Measurements from ENCODE around the gene IL1RAP. TPM values are rescaled to one million over a fixed set of nuclear protein-coding genes. Genes with fewer than 3 reads are reported as not detected.
"Not testable (repeated sequence)": the region's sequence is repeated elsewhere in the genome, so short reads cannot be mapped to it uniquely, and the experiment has no call there.

Gene IL1RAP
- total and polyA plus RNA-seq, 2 experiments from 2014 or later, result 17.5 to 32.3 TPM

DNA sequence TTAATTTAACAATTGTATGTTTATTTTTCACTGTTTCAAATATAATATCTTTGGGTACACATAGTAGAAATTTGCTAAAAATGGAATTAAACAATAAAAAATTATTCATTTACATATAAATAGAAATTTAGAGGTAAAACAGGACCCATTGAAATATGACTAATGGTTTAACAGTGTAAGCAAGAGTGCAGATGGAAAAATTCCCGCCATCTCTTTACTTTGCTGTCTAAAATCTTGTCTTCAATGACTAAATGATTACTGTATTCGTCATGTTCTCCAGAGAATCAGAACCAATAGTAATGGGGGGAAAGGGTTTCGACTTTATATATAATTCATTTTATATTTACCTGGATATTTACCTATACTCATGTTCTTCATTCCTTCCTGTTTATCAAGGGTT is 163.1 kb downstream of the IL1RAP start:
- no peak overlapping the region for H3K9ac ChIP-seq
- H3K79me2 ChIP-seq (ENCODE audit: insufficient read depth), result no peaks in the 10 kb centered on the region
- H3K36me3 ChIP-seq (ENCODE audit: low read depth), result no peaks in the 10 kb centered on the region
- in situ Hi-C loops (cut with MboI), result no loop called here
- no peaks in the 10 kb centered on the region for H3K9me2 ChIP-seq (ENCODE audit: insufficient read depth)
- DNase-seq, result peak; percentile 8
- no peaks in the 10 kb centered on the region for H4K20me1 ChIP-seq (ENCODE audit: insufficient read depth)
- H3K27me3 ChIP-seq (replicated peaks; ENCODE audit: insufficient read depth), result no peaks in the 10 kb centered on the region
- no peak overlapping the region for H3K27ac ChIP-seq
- H3F3A ChIP-seq (ENCODE audit: insufficient read depth), result peaks cover 11% of the 10 kb centered on the region; the same call in 1 of the 2 replicates
- TF ChIP-seq EZH2 (IDR thresholded peaks at IDR 0.05; ENCODE audit: insufficient read depth, poor library complexity, severe bottlenecking), result no peak
- TF ChIP-seq EZH2phosphoT487 (IDR thresholded peaks at IDR 0.05; ENCODE audit: insufficient read depth, low read depth), result no peak
- no peak overlapping the region for H3K4me3 ChIP-seq
- H2AFZ ChIP-seq, result no peak overlapping the region
- WGBS, 2 experiments (ENCODE audit: low coverage in 1 of 2, low lambda C conversion rate in 2 of 2, missing lambda C conversion rate in 2 of 2), result 85 to 94% methylated on average over 3 of the region's 3 CpGs
- H3K4me2 ChIP-seq (ENCODE audit: unreplicated experiment), result no peak overlapping the region
- H3K9me3 ChIP-seq (ENCODE audit: low read depth), result no peaks in the 10 kb centered on the region
- H3K4me1 ChIP-seq (ENCODE audit: insufficient read depth), result peaks cover 12% of the 10 kb centered on the region

DNA sequence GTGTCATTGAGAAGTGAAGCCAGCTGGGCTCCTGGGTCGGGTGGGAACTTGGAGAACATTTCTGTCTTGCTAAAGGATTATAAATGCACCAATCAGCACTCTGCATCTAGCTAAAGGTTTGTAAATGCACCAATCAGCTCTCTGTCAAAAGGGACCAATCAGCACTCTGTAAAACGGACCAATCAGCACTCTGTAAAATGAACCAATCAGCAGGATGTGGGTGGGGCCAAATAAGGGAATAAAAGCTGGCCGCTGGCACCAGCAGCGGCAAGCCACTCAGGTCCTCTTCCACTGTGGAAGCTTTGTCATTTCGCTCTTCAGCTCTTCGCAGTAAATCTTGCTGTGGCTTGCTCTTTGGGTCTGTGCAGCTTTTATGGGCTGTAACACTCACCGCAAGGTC is 164.0 kb downstream of the IL1RAP start:
- H3K9me3 ChIP-seq (ENCODE audit: low read depth); H3K36me3 ChIP-seq (ENCODE audit: low read depth); H3K4me1 ChIP-seq (ENCODE audit: insufficient read depth); H3K27me3 ChIP-seq (replicated peaks; ENCODE audit: insufficient read depth); H4K20me1 ChIP-seq (ENCODE audit: insufficient read depth); H3F3A ChIP-seq (ENCODE audit: insufficient read depth); in situ Hi-C loops (cut with MboI); DNase-seq; H3K79me2 ChIP-seq (ENCODE audit: insufficient read depth); H2AFZ ChIP-seq; H3K9ac ChIP-seq; H3K4me2 ChIP-seq (ENCODE audit: unreplicated experiment); H3K4me3 ChIP-seq; H3K27ac ChIP-seq; H3K9me2 ChIP-seq (ENCODE audit: insufficient read depth): not testable (repeated sequence)
- WGBS, 2 experiments (ENCODE audit: low coverage in 1 of 2, low lambda C conversion rate in 2 of 2, missing lambda C conversion rate in 2 of 2), result 75 to 81% methylated on average over 7 of the region's 7 CpGs

DNA sequence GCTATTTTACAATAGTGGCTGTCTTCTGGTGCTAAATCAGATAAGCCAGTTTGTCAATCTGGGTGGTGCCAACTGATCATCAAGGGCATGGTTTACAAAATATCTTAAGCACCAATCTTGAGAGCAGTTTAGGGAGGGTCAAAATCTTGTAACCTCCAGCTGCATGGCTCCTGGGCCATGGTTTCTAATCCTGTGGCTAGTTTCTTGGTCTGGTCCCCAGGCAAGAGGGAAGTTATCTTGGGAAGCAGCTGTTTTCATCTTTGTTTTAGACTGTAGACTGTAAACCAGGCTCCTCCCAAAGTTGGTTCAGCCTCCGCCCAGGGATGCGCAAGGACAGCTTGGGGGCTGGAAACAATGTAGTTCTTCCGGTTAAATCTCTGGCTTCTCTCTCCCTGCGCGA is 166.8 kb downstream of the IL1RAP start:
- Histone ChIP-seq H3K4me2 (ENCODE audit: unreplicated experiment) (no peak overlapping the region), H3K27ac (no peak overlapping the region), H3K36me3 (ENCODE audit: low read depth) (no peaks in the 10 kb centered on the region), H3K9ac (no peak overlapping the region), H3F3A (ENCODE audit: insufficient read depth) (no peaks in the 10 kb centered on the region), H3K9me3 (ENCODE audit: low read depth) (no peaks in the 10 kb centered on the region), H3K79me2 (ENCODE audit: insufficient read depth) (no peaks in the 10 kb centered on the region), H3K4me1 (ENCODE audit: insufficient read depth) (no peaks in the 10 kb centered on the region), H2AFZ (no peak overlapping the region), H3K27me3 (replicated peaks; ENCODE audit: insufficient read depth) (no peaks in the 10 kb centered on the region), H3K4me3 (no peak overlapping the region), H3K9me2 (ENCODE audit: insufficient read depth) (no peaks in the 10 kb centered on the region), H4K20me1 (ENCODE audit: insufficient read depth) (no peaks in the 10 kb centered on the region)
- DNase-seq, result no peak
- TF ChIP-seq EZH2phosphoT487 (IDR thresholded peaks at IDR 0.05; ENCODE audit: insufficient read depth, low read depth), result no peak
- no peak for TF ChIP-seq EZH2 (IDR thresholded peaks at IDR 0.05; ENCODE audit: insufficient read depth, poor library complexity, severe bottlenecking)
- 94 to 97% methylated on average over 5 of the region's 5 CpGs for WGBS, 2 experiments (ENCODE audit: low coverage in 1 of 2, low lambda C conversion rate in 2 of 2, missing lambda C conversion rate in 2 of 2)
- in situ Hi-C loops (cut with MboI), result no loop called here

DNA sequence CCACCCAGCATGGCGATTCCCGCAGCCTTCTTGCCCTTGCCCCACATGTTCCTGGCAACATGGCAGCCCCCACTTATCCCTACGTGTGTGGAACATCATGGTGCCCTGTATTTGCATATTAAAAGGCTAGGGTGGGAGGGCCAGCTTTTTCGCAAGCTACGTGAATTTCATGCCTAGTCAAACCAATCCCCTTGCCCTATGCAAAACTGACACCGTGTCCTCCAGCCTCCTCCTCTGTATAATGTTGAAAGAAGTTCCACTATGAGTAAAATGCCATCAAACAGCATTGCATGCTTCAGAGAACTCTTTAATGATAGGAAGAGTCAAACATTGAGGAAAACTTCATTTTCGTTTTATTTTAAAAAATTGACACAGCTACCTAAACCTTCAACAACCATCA is 170.9 kb downstream of the IL1RAP start:
- in situ Hi-C loops (cut with MboI), result no loop called here

DNA sequence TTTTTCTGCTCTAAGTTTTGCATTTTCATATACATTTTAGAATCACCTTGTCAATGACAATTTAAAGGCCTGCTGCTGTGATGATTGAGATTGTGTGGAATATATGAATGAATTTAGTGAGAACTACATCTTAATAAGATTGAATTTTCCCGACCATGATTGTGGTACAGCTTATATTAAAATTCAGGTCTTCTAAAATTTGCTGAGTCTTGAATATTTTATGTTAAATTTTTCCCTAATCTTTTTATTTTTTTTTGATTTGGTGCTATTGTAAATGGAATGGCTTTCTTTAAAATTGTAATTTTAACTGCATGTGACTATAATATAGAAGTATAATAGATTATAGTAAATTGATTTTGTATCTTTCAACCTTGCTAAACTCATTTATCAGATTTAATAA is 172.1 kb downstream of the IL1RAP start:
- WGBS, 2 experiments (ENCODE audit: low coverage in 1 of 2, low lambda C conversion rate in 2 of 2, missing lambda C conversion rate in 2 of 2), result 65 to 66% methylated on average over 1 of the region's 1 CpG
- no peaks in the 10 kb centered on the region for H4K20me1 ChIP-seq (ENCODE audit: insufficient read depth)

More for the DNA sequence above, 170.9 kb downstream of the IL1RAP start:
- H3K4me2 ChIP-seq (ENCODE audit: unreplicated experiment), result no peak overlapping the region
- no peak overlapping the region for H3K4me3 ChIP-seq
- no peaks in the 10 kb centered on the region for H4K20me1 ChIP-seq (ENCODE audit: insufficient read depth)
- no peaks in the 10 kb centered on the region for H3K36me3 ChIP-seq (ENCODE audit: low read depth)
- no peak overlapping the region for H3K27ac ChIP-seq
- no peaks in the 10 kb centered on the region for H3K9me3 ChIP-seq (ENCODE audit: low read depth)
- no peaks in the 10 kb centered on the region for H3K27me3 ChIP-seq (replicated peaks; ENCODE audit: insufficient read depth)
- TF ChIP-seq EZH2 (IDR thresholded peaks at IDR 0.05; ENCODE audit: insufficient read depth, poor library complexity, severe bottlenecking) (no peak), EZH2phosphoT487 (IDR thresholded peaks at IDR 0.05; ENCODE audit: insufficient read depth, low read depth) (no peak)
- no peak overlapping the region for H2AFZ ChIP-seq
- no peaks in the 10 kb centered on the region for H3K9me2 ChIP-seq (ENCODE audit: insufficient read depth)
- H3F3A ChIP-seq (ENCODE audit: insufficient read depth), result no peaks in the 10 kb centered on the region
- H3K79me2 ChIP-seq (ENCODE audit: insufficient read depth), result no peaks in the 10 kb centered on the region
- WGBS, 2 experiments (ENCODE audit: low coverage in 1 of 2, low lambda C conversion rate in 2 of 2, missing lambda C conversion rate in 2 of 2), result 75 to 82% methylated on average over 7 of the region's 7 CpGs
- no peak for DNase-seq
- no peak overlapping the region for H3K9ac ChIP-seq
- H3K4me1 ChIP-seq (ENCODE audit: insufficient read depth), result 0 out of 2 replicates have a peak, but pooled peaks cover 3% of the 10 kb centered on the region

More for the DNA sequence above, 172.1 kb downstream of the IL1RAP start:
- in situ Hi-C loops (cut with MboI), result no loop called here
- no peak overlapping the region for H3K9ac ChIP-seq
- TF ChIP-seq EZH2phosphoT487 (IDR thresholded peaks at IDR 0.05; ENCODE audit: insufficient read depth, low read depth) (no peak), EZH2 (IDR thresholded peaks at IDR 0.05; ENCODE audit: insufficient read depth, poor library complexity, severe bottlenecking) (no peak)
- H3K4me3 ChIP-seq, result no peak overlapping the region
- H3K79me2 ChIP-seq (ENCODE audit: insufficient read depth), result no peaks in the 10 kb centered on the region
- 0 out of 2 replicates have a peak, but pooled peaks cover 3% of the 10 kb centered on the region for H3K4me1 ChIP-seq (ENCODE audit: insufficient read depth)
- no peak overlapping the region for H2AFZ ChIP-seq
- H3K27ac ChIP-seq, result no peak overlapping the region
- DNase-seq, result no peak
- H3K4me2 ChIP-seq (ENCODE audit: unreplicated experiment), result no peak overlapping the region
- H3F3A ChIP-seq (ENCODE audit: insufficient read depth), result no peaks in the 10 kb centered on the region
- H3K27me3 ChIP-seq (replicated peaks; ENCODE audit: insufficient read depth), result no peaks in the 10 kb centered on the region
- no peaks in the 10 kb centered on the region for H3K9me3 ChIP-seq (ENCODE audit: low read depth)
- no peaks in the 10 kb centered on the region for H3K9me2 ChIP-seq (ENCODE audit: insufficient read depth)
- H3K36me3 ChIP-seq (ENCODE audit: low read depth), result no peaks in the 10 kb centered on the region

Measured in GM23248 (cell line).